GM12878 (cell line): ENCODE results near the gene CFAP54. TPM values are rescaled to one million over a fixed set of nuclear protein-coding genes. Genes with fewer than 3 reads are reported as not detected.

Experiments
- CBFB ChIP-seq: IDR thresholded peaks from 2 replicates; pipeline ENCODE4 v1.6.1; 2016; ENCODE audit warnings: antibody characterized with exemption, low read depth
- CBX3 ChIP-seq: fragments of 200-600 bp; sonication (generic); IDR thresholded peaks from 2 replicates; pipeline ENCODE4 v1.6.1; 2016; ENCODE audit warnings: low read depth, borderline replicate concordance
- EP300 ChIP-seq, 2 experiments: fragments of 150-350 bp in 1 of 2; IDR thresholded peaks; 2 replicates each; pipeline ENCODE4 v1.6.1; 2011 to 2012; ENCODE audit warnings: low read depth in 2 of 2, low read length in 2 of 2, borderline replicate concordance in 1 of 2, improper control_type of control experiment in 1 of 2, inconsistent platforms in 1 of 2; ENCODE audit not compliant: control insufficient read depth in 1 of 2
- FOS ChIP-seq: IDR thresholded peaks from 3 replicates; pipeline ENCODE4 v1.6.1; 2011; ENCODE audit warnings: borderline replicate concordance; ENCODE audit not compliant: insufficient read length; ENCODE audit errors: extremely low read depth
- FOXK2 ChIP-seq: fragments of 450-650 bp; IDR thresholded peaks from 2 replicates; pipeline ENCODE4 v1.6.1; 2017; ENCODE audit warnings: mild to moderate bottlenecking, moderate library complexity
- NBN ChIP-seq: fragments of 450-650 bp; IDR thresholded peaks from 2 replicates; pipeline ENCODE4 v1.6.1; 2016
- PAX8 ChIP-seq: fragments of 450-650 bp; IDR thresholded peaks from 2 replicates; pipeline ENCODE4 v1.6.1; 2017; ENCODE audit warnings: mild to moderate bottlenecking, moderate library complexity
- PRDM15 ChIP-seq: fragments of 450-650 bp; formaldehyde crosslinking; IDR thresholded peaks from 2 replicates; pipeline ENCODE4 v1.4.0; 2020; ENCODE audit warnings: mild to moderate bottlenecking, moderate library complexity
- SPI1 ChIP-seq: IDR thresholded peaks from 2 replicates; pipeline ENCODE4 v1.6.1; 2011; ENCODE audit warnings: low read depth, mild to moderate bottlenecking, low read length, moderate library complexity, borderline replicate concordance; ENCODE audit not compliant: insufficient read depth
- ZNF207 ChIP-seq: fragments of 450-650 bp; IDR thresholded peaks from 2 replicates; pipeline ENCODE4 v1.6.1; 2014; ENCODE audit warnings: antibody characterized with exemption, mild to moderate bottlenecking, borderline replicate concordance
- ZZZ3 ChIP-seq: IDR thresholded peaks from 2 replicates; pipeline ENCODE4 v1.6.1; 2011; ENCODE audit warnings: low read depth; ENCODE audit not compliant: control insufficient read depth, insufficient read length
- polyA plus RNA-seq, 11 experiments: library from polyadenylated mRNA; depleted of rRNA in 4 of 11; unstranded in 6 of 11; stranded (reverse) in 5 of 11; fragments of >200 nt; fragmentation: Nextera tagmentation in 4 of 11; fragmentation: Illumina TruSeq in 1 of 11; extraction: Ambion mirVana in 4 of 11; extraction: Trizol in 1 of 11; gene quantifications; 1 replicate in 1 of 11; 2 replicates in 10 of 11; pipeline versions ENCODE4 v1.2.1 to v1.2.3, GENCODE V29; 2011 to 2016; ENCODE audit warnings: inconsistent platforms in 2 of 11, missing spikeins in 2 of 11, low read depth in 1 of 11
- total RNA-seq, 4 experiments: library from RNA; depleted of rRNA in 3 of 4; stranded (reverse); fragments of >200 nt in 3 of 4; fragmentation: Illumina TruSeq in 1 of 4; extraction: Trizol in 1 of 4; gene quantifications; 2 replicates each; pipeline versions ENCODE4 v1.2.1 to v1.2.3, GENCODE V29; 2013 to 2021
- TF ChIP-seq, protein P1 (sequence below): fragments of 150-350 bp; IDR thresholded peaks from 2 replicates; pipeline ENCODE4 v1.6.1; 2014; ENCODE audit warnings: mild to moderate bottlenecking, low read depth, low read length
- TF ChIP-seq, protein P2 (sequence below): IDR thresholded peaks from 2 replicates; pipeline ENCODE4 v1.6.1; 2011; ENCODE audit warnings: borderline replicate concordance, low read depth, mild to moderate bottlenecking, moderate library complexity, low read length; ENCODE audit not compliant: insufficient read depth, poor library complexity, severe bottlenecking
- TF ChIP-seq, protein P3 (sequence below): IDR thresholded peaks from 2 replicates; pipeline ENCODE4 v1.6.1; 2012; ENCODE audit warnings: low read depth, low read length, improper control_type of control experiment
- TF ChIP-seq, protein P4 (sequence below): IDR thresholded peaks from 2 replicates; pipeline ENCODE4 v1.6.1; 2012; ENCODE audit warnings: improper control_type of control experiment, low read depth, low read length; ENCODE audit not compliant: insufficient replicate concordance

CFAP54 gene
- total and polyA plus RNA-seq, 10 of the 15 experiments (the other 5 are each of a cell fraction or from before 2014, with no cell fraction given) = 0.19 to 1.5 (median 0.56) TPM

GRCh38 chr12:96571101-96571862 is 81.9 kb downstream of the CFAP54 start (continued):
- 0 out of 2 replicates have a peak, but pooled peaks have one; percentile 69 for TF ChIP-seq CBFB
- TF ChIP-seq NBN = peak; percentile 91
- TF ChIP-seq ZNF207 = peak; percentile 45; the same call in 1 of the 2 replicates
- no peak for TF ChIP-seq FOS
- TF ChIP-seq PRDM15 = no peak
- peak; percentile 74 to 77 for TF ChIP-seq EP300 (IDR thresholded peaks at IDR 0.05; ENCODE audit: borderline replicate concordance in 1 of 2, control insufficient read depth in 1 of 2, low read depth in 2 of 2, low read length in 2 of 2)
- TF ChIP-seq FOXK2 = no peak
- TF ChIP-seq SPI1 = no peak
- no peak for TF ChIP-seq PAX8
- TF ChIP-seq, protein P1, sequence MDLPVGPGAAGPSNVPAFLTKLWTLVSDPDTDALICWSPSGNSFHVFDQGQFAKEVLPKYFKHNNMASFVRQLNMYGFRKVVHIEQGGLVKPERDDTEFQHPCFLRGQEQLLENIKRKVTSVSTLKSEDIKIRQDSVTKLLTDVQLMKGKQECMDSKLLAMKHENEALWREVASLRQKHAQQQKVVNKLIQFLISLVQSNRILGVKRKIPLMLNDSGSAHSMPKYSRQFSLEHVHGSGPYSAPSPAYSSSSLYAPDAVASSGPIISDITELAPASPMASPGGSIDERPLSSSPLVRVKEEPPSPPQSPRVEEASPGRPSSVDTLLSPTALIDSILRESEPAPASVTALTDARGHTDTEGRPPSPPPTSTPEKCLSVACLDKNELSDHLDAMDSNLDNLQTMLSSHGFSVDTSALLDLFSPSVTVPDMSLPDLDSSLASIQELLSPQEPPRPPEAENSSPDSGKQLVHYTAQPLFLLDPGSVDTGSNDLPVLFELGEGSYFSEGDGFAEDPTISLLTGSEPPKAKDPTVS = no peak
- TF ChIP-seq, protein P2, sequence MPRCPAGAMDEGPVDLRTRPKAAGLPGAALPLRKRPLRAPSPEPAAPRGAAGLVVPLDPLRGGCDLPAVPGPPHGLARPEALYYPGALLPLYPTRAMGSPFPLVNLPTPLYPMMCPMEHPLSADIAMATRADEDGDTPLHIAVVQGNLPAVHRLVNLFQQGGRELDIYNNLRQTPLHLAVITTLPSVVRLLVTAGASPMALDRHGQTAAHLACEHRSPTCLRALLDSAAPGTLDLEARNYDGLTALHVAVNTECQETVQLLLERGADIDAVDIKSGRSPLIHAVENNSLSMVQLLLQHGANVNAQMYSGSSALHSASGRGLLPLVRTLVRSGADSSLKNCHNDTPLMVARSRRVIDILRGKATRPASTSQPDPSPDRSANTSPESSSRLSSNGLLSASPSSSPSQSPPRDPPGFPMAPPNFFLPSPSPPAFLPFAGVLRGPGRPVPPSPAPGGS = peak; percentile 73
- TF ChIP-seq, protein P3, sequence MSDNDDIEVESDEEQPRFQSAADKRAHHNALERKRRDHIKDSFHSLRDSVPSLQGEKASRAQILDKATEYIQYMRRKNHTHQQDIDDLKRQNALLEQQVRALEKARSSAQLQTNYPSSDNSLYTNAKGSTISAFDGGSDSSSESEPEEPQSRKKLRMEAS = no peak
- no peak for TF ChIP-seq ZZZ3
- TF ChIP-seq CBX3 = no peak
- TF ChIP-seq, protein P4, sequence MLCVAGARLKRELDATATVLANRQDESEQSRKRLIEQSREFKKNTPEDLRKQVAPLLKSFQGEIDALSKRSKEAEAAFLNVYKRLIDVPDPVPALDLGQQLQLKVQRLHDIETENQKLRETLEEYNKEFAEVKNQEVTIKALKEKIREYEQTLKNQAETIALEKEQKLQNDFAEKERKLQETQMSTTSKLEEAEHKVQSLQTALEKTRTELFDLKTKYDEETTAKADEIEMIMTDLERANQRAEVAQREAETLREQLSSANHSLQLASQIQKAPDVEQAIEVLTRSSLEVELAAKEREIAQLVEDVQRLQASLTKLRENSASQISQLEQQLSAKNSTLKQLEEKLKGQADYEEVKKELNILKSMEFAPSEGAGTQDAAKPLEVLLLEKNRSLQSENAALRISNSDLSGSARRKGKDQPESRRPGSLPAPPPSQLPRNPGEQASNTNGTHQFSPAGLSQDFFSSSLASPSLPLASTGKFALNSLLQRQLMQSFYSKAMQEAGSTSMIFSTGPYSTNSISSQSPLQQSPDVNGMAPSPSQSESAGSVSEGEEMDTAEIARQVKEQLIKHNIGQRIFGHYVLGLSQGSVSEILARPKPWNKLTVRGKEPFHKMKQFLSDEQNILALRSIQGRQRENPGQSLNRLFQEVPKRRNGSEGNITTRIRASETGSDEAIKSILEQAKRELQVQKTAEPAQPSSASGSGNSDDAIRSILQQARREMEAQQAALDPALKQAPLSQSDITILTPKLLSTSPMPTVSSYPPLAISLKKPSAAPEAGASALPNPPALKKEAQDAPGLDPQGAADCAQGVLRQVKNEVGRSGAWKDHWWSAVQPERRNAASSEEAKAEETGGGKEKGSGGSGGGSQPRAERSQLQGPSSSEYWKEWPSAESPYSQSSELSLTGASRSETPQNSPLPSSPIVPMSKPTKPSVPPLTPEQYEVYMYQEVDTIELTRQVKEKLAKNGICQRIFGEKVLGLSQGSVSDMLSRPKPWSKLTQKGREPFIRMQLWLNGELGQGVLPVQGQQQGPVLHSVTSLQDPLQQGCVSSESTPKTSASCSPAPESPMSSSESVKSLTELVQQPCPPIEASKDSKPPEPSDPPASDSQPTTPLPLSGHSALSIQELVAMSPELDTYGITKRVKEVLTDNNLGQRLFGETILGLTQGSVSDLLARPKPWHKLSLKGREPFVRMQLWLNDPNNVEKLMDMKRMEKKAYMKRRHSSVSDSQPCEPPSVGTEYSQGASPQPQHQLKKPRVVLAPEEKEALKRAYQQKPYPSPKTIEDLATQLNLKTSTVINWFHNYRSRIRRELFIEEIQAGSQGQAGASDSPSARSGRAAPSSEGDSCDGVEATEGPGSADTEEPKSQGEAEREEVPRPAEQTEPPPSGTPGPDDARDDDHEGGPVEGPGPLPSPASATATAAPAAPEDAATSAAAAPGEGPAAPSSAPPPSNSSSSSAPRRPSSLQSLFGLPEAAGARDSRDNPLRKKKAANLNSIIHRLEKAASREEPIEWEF = peak; percentile 97
